ENCODE measurements around the gene NEURL3. TPM values are rescaled to one million over a fixed set of nuclear protein-coding genes. Genes with fewer than 3 reads are reported as not detected.
A peak's percentile ranks its signal among the peaks of the same experiment; 100 is the strongest.

NEURL3 gene
- total and polyA plus RNA-seq, 2 donors from 2014 or later, result 3.2 to 11.1 TPM

DNA sequence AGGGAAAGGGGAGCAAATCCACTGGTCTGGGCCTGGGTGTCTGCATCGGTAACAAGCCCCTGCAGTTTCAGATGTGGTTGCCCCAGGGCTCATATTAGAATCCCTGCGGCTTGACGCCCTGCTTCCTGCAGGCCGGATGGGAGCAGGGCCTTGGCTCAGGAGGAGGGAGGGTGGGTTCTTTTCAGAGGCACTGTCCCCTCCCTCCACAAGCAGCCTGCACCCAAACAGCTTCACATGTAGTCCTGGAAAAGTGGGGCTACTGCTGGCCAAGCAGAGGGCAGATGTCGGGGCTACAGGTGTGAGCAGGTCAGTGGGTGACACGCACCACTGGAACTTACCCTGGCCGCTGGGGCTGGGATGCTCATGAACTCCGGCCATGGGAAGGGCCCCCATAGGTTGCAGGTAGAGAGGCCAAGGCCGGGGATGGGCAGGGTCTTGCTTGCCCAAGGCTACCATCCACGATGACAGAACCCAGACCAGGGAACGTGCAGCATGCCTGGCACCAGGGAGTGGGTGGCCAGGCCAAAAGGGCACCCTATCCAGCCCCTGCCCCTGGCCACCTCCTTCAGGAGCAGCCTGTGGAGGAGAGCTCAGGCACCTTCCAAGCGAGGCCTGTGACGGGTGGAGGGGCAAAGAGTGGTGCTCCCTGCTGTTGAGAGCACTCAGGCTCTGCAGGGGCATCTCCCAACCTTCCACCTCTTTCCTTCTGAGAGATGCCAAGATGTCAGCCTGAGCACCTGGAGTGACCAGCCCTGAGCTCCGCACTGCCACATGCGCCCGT, 48.2 kb upstream of the NEURL3 start:
- FAIRE-seq (no peak), DNase-seq (peak in 1 of 5 donors; percentile 75)
- H3K4me3 ChIP-seq (ENCODE audit: low read length in 3 of 3), result no peak overlapping the region
- intact Hi-C loops (cut with DNase I), result no loop called here
- no peak overlapping the region for H3K27ac ChIP-seq (ENCODE audit: low read depth in 2 of 2, low read length in 2 of 2)
- no peaks in the 10 kb centered on the region for H3K36me3 ChIP-seq (ENCODE audit: control insufficient read depth in 2 of 3, insufficient read depth in 3 of 3, low read length in 3 of 3)
- no peaks in the 10 kb centered on the region for H3K27me3 ChIP-seq (ENCODE audit: control insufficient read depth, insufficient read depth, low read length)
- peaks cover 0 to 4% (median 4%) of the 10 kb centered on the region in 3 donors for H3K4me1 ChIP-seq (ENCODE audit: control insufficient read depth in 2 of 3, insufficient read depth in 2 of 3, low read depth in 1 of 3, low read length in 3 of 3)
- TF ChIP-seq, protein P1, sequence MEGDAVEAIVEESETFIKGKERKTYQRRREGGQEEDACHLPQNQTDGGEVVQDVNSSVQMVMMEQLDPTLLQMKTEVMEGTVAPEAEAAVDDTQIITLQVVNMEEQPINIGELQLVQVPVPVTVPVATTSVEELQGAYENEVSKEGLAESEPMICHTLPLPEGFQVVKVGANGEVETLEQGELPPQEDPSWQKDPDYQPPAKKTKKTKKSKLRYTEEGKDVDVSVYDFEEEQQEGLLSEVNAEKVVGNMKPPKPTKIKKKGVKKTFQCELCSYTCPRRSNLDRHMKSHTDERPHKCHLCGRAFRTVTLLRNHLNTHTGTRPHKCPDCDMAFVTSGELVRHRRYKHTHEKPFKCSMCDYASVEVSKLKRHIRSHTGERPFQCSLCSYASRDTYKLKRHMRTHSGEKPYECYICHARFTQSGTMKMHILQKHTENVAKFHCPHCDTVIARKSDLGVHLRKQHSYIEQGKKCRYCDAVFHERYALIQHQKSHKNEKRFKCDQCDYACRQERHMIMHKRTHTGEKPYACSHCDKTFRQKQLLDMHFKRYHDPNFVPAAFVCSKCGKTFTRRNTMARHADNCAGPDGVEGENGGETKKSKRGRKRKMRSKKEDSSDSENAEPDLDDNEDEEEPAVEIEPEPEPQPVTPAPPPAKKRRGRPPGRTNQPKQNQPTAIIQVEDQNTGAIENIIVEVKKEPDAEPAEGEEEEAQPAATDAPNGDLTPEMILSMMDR (IDR thresholded peaks at IDR 0.05; ENCODE audit: borderline replicate concordance, extremely low read depth, insufficient read depth), result no peak
- H3K9me3 ChIP-seq (ENCODE audit: control insufficient read depth in 2 of 3, insufficient read depth in 1 of 3, low read length in 3 of 3), result peaks cover 0 to 2% (median 0%) of the 10 kb centered on the region in 3 donors
- no peak overlapping the region for H3K9ac ChIP-seq (ENCODE audit: low read length in 3 of 3)

DNA sequence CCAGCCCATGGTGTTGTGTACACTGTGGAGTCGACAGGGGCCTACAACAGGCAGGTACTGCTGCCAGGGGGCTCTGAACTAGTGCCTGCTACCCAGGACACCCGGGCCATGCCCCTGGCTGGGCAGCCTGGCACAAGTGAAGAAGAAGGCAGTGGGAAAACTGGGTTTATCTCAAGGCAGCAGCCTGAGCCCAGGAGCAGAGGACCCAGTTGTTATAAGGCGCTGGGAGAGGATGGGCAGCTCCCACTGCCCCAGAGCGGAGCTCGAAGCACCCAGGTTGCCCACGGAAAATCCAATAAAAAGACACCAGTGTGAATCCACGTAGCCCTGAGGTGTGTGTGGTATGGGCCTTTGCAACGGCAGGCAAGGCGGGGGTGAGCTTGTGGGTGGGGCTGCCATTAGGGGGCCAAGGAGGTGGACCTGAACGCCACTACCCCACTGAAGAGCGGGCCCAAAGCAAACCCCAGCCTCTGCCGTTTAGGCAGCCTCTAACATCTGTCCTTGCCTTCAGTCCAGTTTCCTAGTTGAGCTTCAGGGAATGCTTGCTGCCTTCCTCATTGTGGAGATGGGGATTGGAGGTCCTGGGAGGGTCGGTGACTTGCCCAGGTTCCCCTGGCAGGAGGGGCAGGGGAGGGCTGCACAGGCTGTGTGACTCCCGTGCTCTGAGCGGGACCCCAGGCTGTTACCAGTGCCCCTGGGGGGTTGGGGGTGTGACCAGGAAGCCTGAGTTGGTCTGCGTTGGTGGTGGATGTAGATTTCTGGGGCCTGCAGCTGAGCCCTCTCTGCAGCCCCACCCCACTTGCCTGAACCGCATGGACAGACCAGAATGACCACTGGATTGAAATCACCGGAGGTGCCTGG, 47.4 kb upstream of the NEURL3 start:
- no peak overlapping the region for H3K4me3 ChIP-seq (ENCODE audit: low read length in 3 of 3)
- TF ChIP-seq, protein P1 (IDR thresholded peaks at IDR 0.05; ENCODE audit: borderline replicate concordance, extremely low read depth, insufficient read depth), result no peak
- FAIRE-seq, result no peak
- H3K9ac ChIP-seq (ENCODE audit: low read length in 3 of 3), result no peak overlapping the region
- intact Hi-C loops (cut with DNase I), result no loop called here
- peaks cover 0 to 2% (median 0%) of the 10 kb centered on the region in 3 donors for H3K9me3 ChIP-seq (ENCODE audit: control insufficient read depth in 2 of 3, insufficient read depth in 1 of 3, low read length in 3 of 3)
- H3K27ac ChIP-seq (ENCODE audit: low read depth in 2 of 2, low read length in 2 of 2), result no peak overlapping the region
- H3K36me3 ChIP-seq (ENCODE audit: control insufficient read depth in 2 of 3, insufficient read depth in 3 of 3, low read length in 3 of 3), result no peaks in the 10 kb centered on the region
- H3K27me3 ChIP-seq (ENCODE audit: control insufficient read depth, insufficient read depth, low read length), result no peaks in the 10 kb centered on the region
- no peak for DNase-seq
- H3K4me1 ChIP-seq (ENCODE audit: control insufficient read depth in 2 of 3, insufficient read depth in 2 of 3, low read depth in 1 of 3, low read length in 3 of 3), result peaks cover 0 to 4% (median 4%) of the 10 kb centered on the region in 3 donors

DNA sequence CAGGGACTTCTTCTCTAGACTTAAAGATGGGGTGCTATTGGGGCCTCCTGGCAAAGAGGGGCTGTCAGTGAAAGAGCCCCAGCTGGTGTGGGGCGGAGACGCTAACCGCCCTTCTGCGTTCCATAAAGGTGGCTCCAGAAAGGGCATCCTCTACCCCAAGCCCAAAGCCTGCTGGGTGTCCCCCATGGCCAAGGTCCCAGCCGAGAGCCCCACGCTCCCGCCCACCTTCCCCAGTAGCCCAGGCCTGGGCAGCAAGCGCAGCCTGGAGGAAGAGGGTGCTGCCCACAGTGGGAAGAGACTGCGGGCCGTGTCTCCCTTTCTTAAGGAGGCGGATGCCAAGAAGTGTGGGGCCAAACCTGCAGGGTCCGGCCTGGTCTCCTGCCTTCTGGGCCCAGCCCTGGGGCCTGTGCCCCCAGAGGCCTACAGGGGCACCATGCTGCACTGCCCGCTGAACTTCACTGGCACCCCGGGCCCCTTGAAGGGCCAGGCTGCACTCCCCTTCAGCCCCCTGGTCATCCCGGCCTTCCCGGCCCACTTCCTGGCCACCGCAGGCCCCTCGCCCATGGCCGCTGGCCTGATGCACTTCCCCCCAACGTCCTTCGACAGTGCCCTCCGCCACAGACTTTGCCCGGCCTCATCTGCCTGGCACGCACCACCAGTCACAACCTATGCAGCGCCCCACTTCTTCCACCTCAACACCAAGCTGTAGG, 46.6 kb upstream of the NEURL3 start:
- TF ChIP-seq, protein P1 (IDR thresholded peaks at IDR 0.05; ENCODE audit: borderline replicate concordance, extremely low read depth, insufficient read depth), result no peak
- Histone ChIP-seq H3K4me1 (ENCODE audit: control insufficient read depth in 2 of 3, insufficient read depth in 2 of 3, low read depth in 1 of 3, low read length in 3 of 3) (peaks cover 0 to 4% (median 4%) of the 10 kb centered on the region in 3 donors), H3K9ac (ENCODE audit: low read length in 3 of 3) (no peak overlapping the region), H3K4me3 (ENCODE audit: low read length in 3 of 3) (no peak overlapping the region), H3K27me3 (ENCODE audit: control insufficient read depth, insufficient read depth, low read length) (no peaks in the 10 kb centered on the region), H3K36me3 (ENCODE audit: control insufficient read depth in 2 of 3, insufficient read depth in 3 of 3, low read length in 3 of 3) (no peaks in the 10 kb centered on the region), H3K9me3 (ENCODE audit: control insufficient read depth in 2 of 3, insufficient read depth in 1 of 3, low read length in 3 of 3) (no peaks in the 10 kb centered on the region), H3K27ac (ENCODE audit: low read depth in 2 of 2, low read length in 2 of 2) (no peak overlapping the region)
- intact Hi-C loops (cut with DNase I), result no loop called here
- DNase-seq, result peak in 1 of 5 donors; percentile 70
- FAIRE-seq, result no peak
